Pancreas (tissue), 10 donors: ENCODE data around the gene C1orf115. TPM values are rescaled to one million over a fixed set of nuclear protein-coding genes. Genes with fewer than 3 reads are reported as not detected.
"Not testable (repeated sequence)": the region's sequence is repeated elsewhere in the genome, so short reads cannot be mapped to it uniquely, and the experiment has no call there.

Experiments used
- ATAC-seq, 4 donors: fragments of 200-7000 bp; cut with Tn5 transposase; one replicate each; pipeline versions ENCODE4 v1.8.0 to v1.9.1; 2020; ENCODE audit warnings: mild to moderate bottlenecking in 4 of 4, moderate library complexity in 4 of 4
- DNase-seq, 6 donors: peaks; one replicate each; pipeline ENCODE4 v3.0.0-alpha.2; 2020
- FAIRE-seq: peaks from 2 replicates; lab custom pipeline; 2012; peaks lifted over from hg19 to GRCh38; lab: Jason Lieb, UNC
- H3K27ac ChIP-seq, 4 donors: fragments of 200-600 bp; sonication (generic); 1 replicate in 3 of 4; 2 replicates in 1 of 4; pipeline versions ENCODE4 v1.5.0 to v1.8.0; 2020
- H3K27me3 ChIP-seq, 4 donors: fragments of 200-600 bp; one replicate each; pipeline ENCODE4 v1.8.0; 2021
- H3K36me3 ChIP-seq, 3 donors: fragments of 200-600 bp; sonication (generic) in 1 of 3; one replicate each; pipeline versions ENCODE4 v1.5.0 to v1.8.0; 2020 to 2021
- H3K4me1 ChIP-seq, 3 donors: fragments of 200-600 bp; one replicate each; pipeline ENCODE4 v1.8.0; 2021
- H3K4me3 ChIP-seq, 4 donors: fragments of 200-600 bp; sonication (generic) in 2 of 4; one replicate each; pipeline versions ENCODE4 v1.5.0 to v1.8.0; 2020 to 2021
- H3K9me3 ChIP-seq, 4 donors: fragments of 200-600 bp; one replicate each; pipeline ENCODE4 v1.8.0; 2021
- WGBS, 2 donors: extraction: QIAGEN DNeasy Blood & Tissue Kit; methylation state at CpG; one replicate each; pipeline ENCODE4 v1.1.7; 2013; 5-methylcytosine and 5-hydroxymethylcytosine counted together
- intact Hi-C, 3 donors: fragments of 100-400 bp; cut with DNase I; formaldehyde crosslinking; loops; one replicate each; pipeline versions ENCODE4 v1.11.1 to v1.14.2; 2022
- polyA plus RNA-seq, 2 donors: library from polyadenylated mRNA; stranded (reverse); fragments of 200-250 nt; gene quantifications; one replicate each; pipeline ENCODE4 v1.2.3, GENCODE V29; 2013
- total RNA-seq, 6 donors: library from RNA; stranded (reverse); fragmentation: NEBNext Ultra II Directional in 4 of 6; extraction: Animal tissue kit (Norgen Biotek cat#: 25700) in 4 of 6; gene quantifications; one replicate each; pipeline versions ENCODE4 v1.2.1 to v1.2.4, GENCODE V29; 2021 to 2023
- TF ChIP-seq, protein P1 (sequence below), 4 donors: fragments of 200-600 bp; sonication (generic) in 3 of 4; IDR thresholded peaks; one replicate each; pipeline versions ENCODE4 v1.5.0 to v1.8.0; 2021; ENCODE audit warnings: antibody characterized with exemption in 4 of 4
- donor health status: healthy with polysubstance abuse.
- donor health status: DM: no; HTN: no; CAD: no; lungs with moderate emphysema.
- donor health status: DM: no; HTN: no; CAD: no.
- donor health status: control.
- donor health status: control.
- donor health status: Bipolar disorder and iron deficiency.
- donor health status: DM: yes; HTN: yes; CAD: no.
- donor health status: DM: no; HTN: no; CAD: no.
- donor health status: DM: no; HTN: no; CAD: no.
- donor health status: DM: yes; HTN: yes; CAD: no.

Gene C1orf115
- total and polyA plus RNA-seq, 8 donors = 5.0 to 17.0 (median 7.4) TPM

DNA sequence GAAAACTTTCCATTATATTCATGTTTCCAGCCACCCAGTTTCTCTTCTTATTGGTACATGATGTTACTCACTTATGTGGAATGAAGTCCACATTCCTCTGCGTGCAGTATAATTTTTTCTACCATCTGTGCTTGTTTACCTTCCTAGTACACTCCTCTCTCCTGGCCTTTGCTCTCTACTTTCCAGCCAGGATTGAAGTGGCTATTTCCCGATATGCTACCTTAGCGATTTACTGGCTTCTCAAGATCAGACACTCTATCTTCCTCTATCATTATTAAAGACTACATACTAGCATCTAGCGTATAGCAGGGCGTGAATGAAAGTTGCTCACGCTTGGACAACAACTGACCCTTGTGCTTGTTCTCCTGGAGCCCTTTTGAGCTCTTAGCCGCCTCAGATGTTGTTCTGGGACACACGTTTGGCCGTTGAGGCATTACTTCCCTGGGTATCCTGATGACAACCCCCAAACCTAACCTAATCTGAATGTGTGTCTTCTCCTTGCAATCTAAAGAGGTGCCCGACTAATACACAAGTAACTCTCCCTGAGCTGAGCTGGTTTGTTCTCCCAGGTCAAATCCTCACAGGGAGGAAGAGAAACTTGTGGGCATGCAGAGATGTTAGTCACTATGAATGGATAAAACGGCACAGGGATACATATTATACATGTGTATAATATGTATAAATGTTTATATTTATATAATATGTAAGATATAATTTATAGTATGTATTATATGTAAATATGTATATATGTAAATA is 44.6 kb downstream of the C1orf115 start:
- no peaks in the 10 kb centered on the region for H3K27me3 ChIP-seq
- no peaks in the 10 kb centered on the region for H3K36me3 ChIP-seq
- H3K27ac ChIP-seq = peak overlapping the region in 2 of 4 donors; percentile 5 to 33
- TF ChIP-seq, protein P1, sequence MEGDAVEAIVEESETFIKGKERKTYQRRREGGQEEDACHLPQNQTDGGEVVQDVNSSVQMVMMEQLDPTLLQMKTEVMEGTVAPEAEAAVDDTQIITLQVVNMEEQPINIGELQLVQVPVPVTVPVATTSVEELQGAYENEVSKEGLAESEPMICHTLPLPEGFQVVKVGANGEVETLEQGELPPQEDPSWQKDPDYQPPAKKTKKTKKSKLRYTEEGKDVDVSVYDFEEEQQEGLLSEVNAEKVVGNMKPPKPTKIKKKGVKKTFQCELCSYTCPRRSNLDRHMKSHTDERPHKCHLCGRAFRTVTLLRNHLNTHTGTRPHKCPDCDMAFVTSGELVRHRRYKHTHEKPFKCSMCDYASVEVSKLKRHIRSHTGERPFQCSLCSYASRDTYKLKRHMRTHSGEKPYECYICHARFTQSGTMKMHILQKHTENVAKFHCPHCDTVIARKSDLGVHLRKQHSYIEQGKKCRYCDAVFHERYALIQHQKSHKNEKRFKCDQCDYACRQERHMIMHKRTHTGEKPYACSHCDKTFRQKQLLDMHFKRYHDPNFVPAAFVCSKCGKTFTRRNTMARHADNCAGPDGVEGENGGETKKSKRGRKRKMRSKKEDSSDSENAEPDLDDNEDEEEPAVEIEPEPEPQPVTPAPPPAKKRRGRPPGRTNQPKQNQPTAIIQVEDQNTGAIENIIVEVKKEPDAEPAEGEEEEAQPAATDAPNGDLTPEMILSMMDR (IDR thresholded peaks at IDR 0.05) = no peak
- peaks cover 0 to 10% (median 0%) of the 10 kb centered on the region in 3 donors for H3K4me1 ChIP-seq
- intact Hi-C loops = loop anchor here in 1 of 3 donors (5.0 kb wide), 1 partner anchor 47 kb away; no protein-coding TSS in a partner anchor
- 44 to 48% methylated on average over 11 of the region's 11 CpGs for WGBS, 2 donors
- peak; percentile 73 to 89 (median 83) for ATAC-seq
- DNase-seq = no peak
- FAIRE-seq = peak; percentile 51
- no peaks in the 10 kb centered on the region for H3K9me3 ChIP-seq
- no peak overlapping the region for H3K4me3 ChIP-seq

DNA sequence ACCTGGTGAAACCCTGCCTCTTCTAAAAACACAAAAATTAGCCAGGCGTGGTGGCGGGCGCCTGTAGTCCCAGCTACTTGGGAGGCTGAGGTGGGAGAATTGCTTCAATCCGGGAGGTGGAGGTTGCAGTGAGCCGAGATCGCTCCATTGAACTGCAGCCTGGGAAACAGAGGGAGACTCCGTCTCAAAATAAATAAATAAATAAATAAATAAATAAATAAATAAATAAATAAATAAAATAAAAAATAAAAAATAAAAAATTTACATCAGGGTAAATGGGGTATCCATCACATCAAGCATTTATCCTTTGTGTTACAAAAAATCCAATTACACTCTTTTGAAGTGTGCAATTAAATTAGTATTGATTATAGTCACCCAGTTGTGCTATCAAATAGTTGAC is 46.1 kb downstream of the C1orf115 start:
- H3K36me3 ChIP-seq, H3K27ac ChIP-seq, H3K27me3 ChIP-seq, intact Hi-C loops, FAIRE-seq, H3K4me3 ChIP-seq, DNase-seq, H3K9me3 ChIP-seq, ATAC-seq, H3K4me1 ChIP-seq: not testable (repeated sequence)
- 95 to 100% methylated on average over 7 of the region's 7 CpGs for WGBS, 2 donors

DNA sequence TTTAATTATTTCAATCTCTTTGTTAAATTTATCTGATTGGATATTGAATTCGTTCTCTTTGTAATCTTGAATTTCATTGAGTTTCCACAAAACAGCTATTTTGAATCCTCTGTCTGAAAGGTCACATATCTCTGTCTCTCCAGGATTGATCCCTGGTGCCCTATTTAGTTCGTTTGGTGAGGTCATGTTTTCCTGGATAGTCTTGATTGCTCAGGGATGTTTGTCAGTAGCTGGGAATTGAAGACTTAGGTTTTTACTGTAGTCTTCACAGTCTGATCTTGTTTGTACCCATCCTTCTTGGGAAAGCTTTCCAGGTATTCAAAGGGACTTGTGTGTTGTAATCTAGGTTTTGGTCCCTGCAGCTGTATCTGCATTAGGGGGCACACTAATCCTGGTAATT is 51.2 kb downstream of the C1orf115 start:
- TF ChIP-seq, protein P1 (IDR thresholded peaks at IDR 0.05) = no peak

DNA sequence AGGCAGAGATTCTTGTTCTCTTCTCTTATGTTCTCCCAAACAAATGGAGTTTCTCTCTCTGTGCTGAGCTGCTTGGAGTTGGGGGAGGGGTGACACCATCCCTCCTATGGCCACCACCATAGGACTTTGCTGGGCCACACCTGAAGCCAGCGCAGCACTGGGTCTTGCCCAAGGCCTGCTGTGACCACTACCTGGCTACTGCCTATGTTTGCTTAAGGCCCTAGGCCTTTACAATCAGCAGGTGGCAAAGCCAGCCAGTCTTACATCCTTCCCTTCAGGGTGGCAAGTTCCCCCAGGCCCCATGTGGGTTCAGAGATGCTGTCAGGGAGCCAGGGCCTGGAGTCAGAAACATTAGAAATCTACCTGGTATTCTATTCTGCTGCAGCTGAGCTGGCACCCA is 51.7 kb downstream of the C1orf115 start:
- Histone ChIP-seq H3K4me1 (no peaks in the 10 kb centered on the region), H3K27ac (no peak overlapping the region), H3K36me3 (no peaks in the 10 kb centered on the region), H3K27me3 (no peaks in the 10 kb centered on the region), H3K4me3 (no peak overlapping the region), H3K9me3 (no peaks in the 10 kb centered on the region)
- WGBS, 2 donors = 83 to 100% methylated on average over 1 of the region's 1 CpG
- ATAC-seq (no peak), DNase-seq (no peak), FAIRE-seq (no peak)
- intact Hi-C loops = no loop called here
- TF ChIP-seq, protein P1 (IDR thresholded peaks at IDR 0.05) = no peak

More for the DNA sequence above, 51.2 kb downstream of the C1orf115 start:
- no peak overlapping the region for H3K27ac ChIP-seq
- no peaks in the 10 kb centered on the region for H3K27me3 ChIP-seq
- H3K4me3 ChIP-seq = no peak overlapping the region
- 52 to 77% methylated on average over 2 of the region's 2 CpGs for WGBS, 2 donors
- no peaks in the 10 kb centered on the region for H3K4me1 ChIP-seq
- H3K9me3 ChIP-seq = no peaks in the 10 kb centered on the region
- FAIRE-seq (no peak), DNase-seq (no peak), ATAC-seq (no peak)
- no peaks in the 10 kb centered on the region for H3K36me3 ChIP-seq
- intact Hi-C loops = no loop called here

DNA sequence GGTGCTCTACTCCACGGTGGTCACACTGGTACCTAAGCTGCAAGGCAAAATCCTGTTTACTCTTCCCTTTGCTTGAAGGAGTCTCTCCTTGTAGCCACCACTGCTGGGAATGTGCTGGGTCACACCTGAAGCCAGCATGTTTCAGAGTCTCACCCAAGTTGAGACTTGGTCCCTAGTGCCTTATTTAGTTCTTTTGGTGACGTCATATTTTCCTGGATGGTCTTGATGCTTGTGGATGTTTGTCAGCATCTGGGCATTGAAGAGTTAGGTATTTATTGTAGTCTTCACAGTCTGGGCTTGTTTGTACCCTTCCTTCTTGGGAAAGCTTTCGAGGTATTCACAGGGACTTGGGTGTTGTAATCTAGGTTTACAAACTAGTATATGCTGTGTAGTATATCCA is 52.4 kb downstream of the C1orf115 start:
- H3K27me3 ChIP-seq = no peaks in the 10 kb centered on the region
- no peak for FAIRE-seq
- DNase-seq = no peak
- H3K36me3 ChIP-seq = no peaks in the 10 kb centered on the region
- H3K4me1 ChIP-seq = peaks cover 0 to 5% (median 2%) of the 10 kb centered on the region in 3 donors
- no peaks in the 10 kb centered on the region for H3K9me3 ChIP-seq
- no peak overlapping the region for H3K4me3 ChIP-seq
- TF ChIP-seq, protein P1 (IDR thresholded peaks at IDR 0.05) = no peak
- no peak for ATAC-seq
- 80 to 93% methylated on average over 3 of the region's 3 CpGs for WGBS, 2 donors
- intact Hi-C loops = no loop called here
- H3K27ac ChIP-seq = no peak overlapping the region
